LNCAP (cell line): ENCODE results near the gene DEFB131A.
A peak's percentile ranks its signal among the peaks of the same experiment; 100 is the strongest.
"Not testable (repeated sequence)": the region's sequence is repeated elsewhere in the genome, so short reads cannot be mapped to it uniquely, and the experiment has no call there.

Experiments
- CTCF ChIP-seq: fragments of 450-650 bp; IDR thresholded peaks from 2 replicates; pipeline ENCODE4 v1.5.1; 2017; ENCODE audit warnings: mild to moderate bottlenecking

The DEFB131A gene, protein sequence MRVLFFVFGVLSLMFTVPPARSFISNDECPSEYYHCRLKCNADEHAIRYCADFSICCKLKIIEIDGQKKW

DNA sequence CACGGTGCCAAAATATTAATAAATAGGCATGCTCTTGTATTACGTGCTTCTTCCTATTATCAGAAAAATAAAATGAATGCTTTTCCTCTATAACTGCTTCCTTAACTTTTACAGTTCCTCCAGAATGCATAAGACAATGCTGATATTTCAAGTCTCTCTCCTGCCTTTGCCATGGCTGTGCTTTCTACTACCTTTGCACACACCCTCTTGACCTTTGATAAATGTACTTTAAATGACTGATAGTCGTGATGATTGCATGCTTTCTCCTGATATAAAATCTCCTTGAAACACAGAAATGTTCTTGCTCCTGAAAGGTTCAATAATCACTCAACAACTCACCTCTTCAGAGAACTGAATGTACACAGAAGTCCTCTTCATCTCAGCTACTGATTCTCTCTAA lies at the start of gene DEFB131A:
DEFB131A (plus strand) TSS at position 301 of the 400 bp plus-strand sequence. CDS start 120 bp downstream, outside the sequence.
- TF ChIP-seq CTCF, result not testable (repeated sequence)

DNA sequence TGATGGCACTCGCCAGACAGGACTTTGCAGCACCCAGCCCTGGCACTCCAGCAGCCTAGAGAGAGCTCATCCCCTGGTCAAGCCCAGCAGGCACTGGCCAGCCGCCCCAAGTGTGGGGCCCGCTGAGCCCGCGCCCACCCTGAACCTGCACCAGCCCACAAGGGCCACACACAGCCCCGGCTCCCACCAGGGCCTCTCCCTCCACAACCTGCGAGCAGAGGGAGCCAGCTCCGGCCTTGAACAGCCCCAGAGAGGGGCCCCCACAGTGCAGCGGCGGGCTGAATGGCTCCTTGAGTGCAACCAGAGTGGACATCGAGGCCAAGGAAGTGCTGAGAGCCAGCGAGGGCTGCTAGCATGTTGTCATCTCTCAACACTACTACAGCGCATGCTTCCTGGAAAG lies 34.4 kb upstream of the DEFB131A start:
- no peak for TF ChIP-seq CTCF

DNA sequence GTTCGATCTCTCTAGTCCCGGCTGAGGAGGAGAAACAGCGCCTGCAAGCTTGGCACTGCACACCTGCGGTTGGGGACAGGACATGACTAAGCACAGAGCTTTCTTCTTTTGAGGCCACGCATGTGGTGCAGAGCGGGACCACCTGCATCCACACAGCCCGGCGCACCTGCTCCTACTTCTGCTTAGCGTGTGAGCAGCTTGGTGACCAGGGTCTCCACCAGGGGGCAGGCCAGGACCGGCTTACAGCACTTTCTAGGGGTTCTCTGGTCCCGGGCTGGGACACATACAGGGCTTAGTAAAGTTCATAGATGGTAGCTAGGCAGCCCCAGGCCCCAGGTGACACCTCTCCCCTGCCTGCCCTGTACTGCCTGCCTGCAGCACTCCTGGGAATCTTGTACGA lies 51.2 kb downstream of the DEFB131A start:
- TF ChIP-seq CTCF, result peak; percentile 42
